SK-N-DZ (cell line): Measurements from ENCODE around the gene TRIM29.

ENCODE experiments used
- DNase-seq: peaks from one replicate; pipeline ENCODE4 v3.0.0-alpha.2; 2015; ENCODE audit warnings: low spot score

The TRIM29 gene

DNA sequence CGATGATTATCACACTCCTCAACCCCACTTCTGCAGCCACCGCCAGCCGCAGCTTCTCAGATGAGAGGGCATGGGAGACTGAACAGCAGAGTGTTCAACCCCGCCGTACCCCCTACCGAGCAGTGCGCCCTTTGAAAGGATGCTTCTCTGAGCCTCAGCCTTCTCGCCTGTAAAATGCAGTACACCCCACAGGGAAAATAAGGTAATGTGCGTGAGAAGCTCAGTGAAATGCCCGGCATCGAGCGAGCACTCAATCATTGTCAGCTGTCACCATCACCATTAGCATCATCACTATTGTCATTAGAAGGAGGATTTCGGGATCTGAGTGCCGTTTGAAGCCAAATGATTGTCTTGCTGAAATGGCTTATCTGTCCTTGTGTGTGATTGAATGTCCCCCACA, 13.6 kb downstream of the TRIM29 start:
- no peak for DNase-seq

DNA sequence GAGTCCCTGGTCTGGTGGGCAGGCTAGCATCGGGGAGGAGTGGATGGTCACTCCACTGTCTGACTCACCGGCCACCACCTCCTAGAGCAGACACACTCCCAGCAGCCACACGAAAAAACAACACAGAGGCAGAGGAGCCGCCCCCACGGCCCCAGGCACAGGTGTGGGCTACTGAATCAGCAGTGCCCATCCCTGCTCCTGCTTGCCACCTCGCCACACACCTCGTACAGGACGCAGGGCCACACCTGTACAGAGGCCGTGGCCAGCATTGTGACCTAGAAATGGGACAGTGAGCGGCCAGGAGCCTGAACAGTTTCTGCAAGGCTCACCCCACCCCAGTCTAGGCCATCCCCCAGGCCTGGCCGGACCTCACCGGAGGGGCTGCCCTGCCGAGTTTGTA, 14.0 kb downstream of the TRIM29 start:
- no peak for DNase-seq

DNA sequence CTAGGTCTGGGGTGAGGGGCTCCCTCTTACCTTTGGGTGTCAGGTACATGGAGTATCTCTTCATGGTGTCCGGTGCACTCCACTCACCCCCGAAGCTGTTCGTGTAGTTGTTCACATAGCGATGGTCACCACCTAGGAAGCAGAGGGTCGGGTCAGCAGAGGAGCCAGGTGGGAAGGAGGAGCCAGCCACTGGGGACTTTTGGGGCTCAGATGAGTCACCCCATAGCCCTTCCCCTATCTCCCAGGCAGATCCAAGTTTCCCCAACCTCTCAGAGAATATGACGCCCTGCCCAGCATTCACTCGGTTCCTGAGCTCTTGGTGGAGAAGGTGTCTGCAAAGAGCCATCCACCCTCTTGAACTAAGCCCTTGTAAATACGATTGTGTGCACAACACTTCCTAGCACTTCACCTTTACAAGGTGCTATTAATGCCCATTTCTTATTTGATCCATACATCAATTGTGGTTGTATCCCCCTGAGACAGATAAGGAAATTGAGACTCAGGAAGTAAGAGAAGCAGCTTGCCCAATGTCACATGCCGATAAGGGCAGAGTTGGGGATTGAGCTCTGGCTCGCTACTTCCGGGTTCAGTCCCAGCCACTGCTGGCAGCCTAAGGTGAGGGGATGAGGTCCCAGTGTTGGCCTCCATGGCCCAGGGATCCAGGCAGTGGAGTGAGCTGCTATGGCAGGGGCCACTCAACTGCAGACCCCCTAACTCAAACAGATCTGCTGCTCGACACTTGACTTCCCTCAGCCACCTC, 14.8 kb downstream of the TRIM29 start:
- no peak for DNase-seq

DNA sequence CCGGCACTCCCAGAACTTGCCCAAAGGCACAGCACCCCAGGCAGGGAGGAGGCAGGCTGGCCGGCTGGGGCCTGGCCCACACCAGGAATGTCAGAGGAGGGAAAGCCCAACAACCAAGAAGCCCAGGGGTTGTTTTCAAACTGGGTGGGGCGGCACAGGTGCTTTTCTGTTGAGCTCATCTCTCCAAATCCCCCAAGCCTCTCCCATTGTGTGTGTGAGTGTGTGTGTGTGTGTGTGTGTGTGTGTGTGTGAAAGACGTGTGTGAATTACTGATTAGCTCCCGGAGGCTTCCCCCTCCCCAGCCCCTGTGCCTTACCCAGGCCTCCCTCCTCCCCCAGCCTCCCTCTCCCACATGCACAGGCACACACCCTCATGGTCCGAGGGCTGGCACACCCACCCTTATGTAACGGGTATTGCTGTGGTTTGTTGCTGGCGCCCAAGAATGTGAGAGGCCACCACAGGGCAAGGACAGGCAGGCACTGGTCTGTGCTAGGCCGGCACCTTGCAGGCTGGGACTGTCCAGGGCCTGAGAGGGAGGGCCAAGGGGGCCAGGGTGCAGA, 15.9 kb downstream of the TRIM29 start:
- DNase-seq, result no peak

DNA sequence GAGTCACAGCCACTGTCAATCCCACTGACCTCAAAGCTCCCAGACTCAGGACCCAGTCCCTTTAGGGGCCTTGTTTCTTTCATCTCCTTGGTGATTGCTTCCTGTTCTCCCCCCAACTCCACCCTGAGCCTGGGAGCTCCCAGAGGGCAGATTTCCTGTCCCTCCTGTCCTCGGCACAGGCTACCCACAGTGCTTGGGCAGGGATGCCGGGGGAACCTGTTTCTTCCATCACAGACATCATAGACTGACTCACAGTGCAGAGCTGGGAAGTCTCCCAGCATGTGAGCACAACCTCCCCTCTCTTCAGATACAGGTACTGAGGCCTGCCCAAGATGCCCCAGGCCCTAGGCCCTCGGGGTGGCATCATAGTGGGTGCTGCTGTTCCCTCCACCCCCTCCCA, 16.6 kb downstream of the TRIM29 start:
- no peak for DNase-seq

DNA sequence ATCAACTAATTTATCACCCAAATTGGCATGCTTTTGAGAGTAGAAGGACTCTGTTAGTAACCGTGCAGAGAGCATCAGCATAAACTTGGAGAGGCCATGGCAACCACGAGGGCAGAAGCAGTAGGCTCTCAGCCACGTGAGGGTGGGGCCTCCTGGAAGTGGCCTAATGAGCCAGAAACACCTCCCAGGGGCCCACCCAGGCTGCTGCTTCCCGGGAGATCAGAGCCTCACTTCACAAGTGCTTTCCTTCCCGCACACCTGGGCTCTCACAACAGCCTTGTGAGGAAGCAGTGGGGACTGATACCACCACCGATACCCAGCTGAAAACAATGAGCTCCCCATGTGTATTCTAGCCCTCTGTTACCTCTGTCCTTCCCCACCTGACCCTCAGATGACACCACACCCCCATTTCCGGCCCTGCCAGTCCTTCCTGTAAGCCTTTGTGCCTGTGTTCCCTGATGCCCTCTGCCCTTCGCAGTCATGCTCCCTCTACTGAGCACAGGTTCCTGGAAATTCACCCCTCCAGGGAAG, 17.0 kb downstream of the TRIM29 start:
- no peak for DNase-seq

DNA sequence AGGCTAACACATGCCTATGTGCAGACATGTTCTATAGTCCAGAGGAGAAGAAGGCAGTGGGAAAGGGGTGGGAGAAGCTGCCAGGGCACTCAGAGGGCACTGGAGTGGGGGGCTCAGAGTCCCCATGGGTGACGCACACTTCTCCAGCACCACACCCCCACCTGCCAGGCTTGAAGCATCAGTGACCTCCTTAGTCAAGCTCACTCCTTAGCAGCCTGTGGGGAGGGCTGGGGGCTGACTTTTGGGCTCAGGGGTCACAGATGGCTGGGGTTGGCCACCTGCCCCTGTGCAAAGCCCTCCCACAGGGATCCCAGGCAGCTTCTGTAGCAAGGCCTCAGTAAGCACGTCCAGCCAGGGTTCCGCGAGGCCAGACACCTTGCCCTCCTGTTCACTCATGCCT, 18.8 kb downstream of the TRIM29 start:
- DNase-seq, result no peak

DNA sequence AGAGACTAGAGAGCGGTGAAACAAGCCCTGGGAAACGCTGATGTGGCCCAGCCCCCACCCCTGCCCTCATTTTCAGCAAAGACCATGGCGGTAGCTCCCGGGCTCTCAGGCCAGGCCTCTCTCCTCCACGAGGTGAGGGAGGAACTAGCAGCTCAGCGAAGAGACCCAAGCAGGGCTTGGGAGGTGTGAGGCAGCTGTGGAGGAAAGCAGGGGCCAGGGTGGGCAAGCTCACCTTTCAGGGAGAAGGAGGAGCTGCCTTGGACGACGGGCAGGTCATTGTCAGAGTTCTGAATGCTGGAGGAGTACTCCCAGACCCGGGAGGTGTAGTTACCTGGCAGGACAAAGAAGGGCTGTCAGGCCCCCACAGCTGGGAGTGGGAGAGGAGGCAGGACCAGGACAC, 19.9 kb downstream of the TRIM29 start:
- DNase-seq, result no peak

DNA sequence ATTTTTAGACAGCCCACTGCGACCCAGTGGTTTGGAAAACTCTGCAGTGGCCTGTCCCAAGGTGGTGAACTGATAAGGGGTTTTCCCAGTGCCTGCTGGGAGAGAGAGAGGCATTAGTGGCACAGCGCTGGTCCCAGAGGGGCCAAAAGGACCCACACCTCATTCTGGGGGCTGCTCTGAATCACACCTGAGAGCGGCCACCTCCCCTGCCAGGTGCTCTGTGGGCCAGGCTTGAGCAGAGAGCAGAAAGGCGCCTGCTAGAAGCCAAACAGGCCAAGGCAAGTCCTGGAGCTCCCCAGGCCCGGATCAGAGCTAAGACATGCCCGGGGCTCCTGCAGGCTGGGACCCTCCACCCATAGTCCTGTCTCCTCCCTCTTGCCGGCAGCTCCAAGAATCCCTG, 20.9 kb downstream of the TRIM29 start:
- no peak for DNase-seq

DNA sequence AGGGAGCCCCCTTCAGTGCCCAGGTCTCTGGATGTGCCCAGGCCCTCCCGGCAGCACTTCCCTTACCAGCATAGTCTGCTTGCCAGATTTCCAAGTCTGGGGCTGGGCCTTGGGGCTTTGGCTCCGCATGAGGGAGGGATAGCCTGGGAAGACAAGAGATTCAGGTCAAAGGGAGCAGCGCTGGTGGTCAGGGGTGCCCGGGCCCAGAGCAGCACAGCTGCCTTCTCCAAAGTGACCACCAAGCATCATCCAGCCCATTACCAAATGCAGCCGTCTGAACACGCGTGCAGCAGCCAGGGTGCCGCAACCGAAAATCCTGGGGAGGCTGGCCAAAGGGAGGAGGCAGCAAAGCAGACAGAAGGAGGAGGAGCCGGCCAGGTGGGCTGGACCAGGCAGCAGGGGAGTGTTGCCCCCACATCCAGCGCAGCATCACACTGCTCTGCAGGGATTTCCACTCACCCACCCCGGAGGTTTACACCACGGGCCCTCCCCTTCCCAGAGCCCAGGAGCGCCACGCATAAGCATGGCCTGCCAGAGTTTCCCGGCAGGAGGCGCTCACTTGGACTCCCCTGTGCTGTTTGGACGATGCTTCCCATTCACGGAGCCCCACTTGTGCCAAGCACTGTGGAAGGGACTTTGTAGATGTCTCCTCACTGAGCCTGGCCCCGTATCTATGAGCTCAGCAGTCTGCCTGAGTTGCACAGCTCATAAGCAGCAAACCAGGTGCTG, 22.5 kb downstream of the TRIM29 start:
- no peak for DNase-seq

DNA sequence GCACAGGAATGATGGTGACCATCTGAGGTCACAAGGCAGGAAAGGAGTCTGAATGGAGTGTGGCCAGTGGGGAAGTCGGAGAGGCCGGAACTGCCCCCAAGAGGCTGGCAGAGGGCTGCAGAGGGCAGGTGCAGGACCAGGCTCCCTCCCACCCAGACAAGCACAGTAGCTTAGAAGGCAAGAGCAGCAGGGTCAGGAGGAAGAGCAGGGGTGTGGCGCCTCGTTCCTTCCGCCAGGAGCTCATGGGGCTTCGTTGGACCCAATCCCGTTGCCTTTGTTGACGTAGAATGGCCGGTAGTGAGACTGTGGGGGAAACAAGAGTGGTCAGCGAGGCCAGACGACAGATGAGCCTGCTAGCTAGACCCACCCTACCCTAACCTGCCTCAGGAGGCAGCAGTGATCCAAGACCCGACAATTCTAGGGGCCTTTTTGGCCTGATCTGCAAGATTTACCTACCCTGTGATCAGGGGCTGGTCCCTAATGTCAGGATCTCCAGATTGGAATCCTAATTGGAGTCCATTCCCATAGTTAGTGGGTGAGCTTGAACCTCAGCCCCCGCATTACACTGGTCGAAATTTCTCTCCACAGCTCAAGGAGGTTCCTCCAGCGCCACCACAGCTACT, 25.6 kb downstream of the TRIM29 start:
- no peak for DNase-seq

DNA sequence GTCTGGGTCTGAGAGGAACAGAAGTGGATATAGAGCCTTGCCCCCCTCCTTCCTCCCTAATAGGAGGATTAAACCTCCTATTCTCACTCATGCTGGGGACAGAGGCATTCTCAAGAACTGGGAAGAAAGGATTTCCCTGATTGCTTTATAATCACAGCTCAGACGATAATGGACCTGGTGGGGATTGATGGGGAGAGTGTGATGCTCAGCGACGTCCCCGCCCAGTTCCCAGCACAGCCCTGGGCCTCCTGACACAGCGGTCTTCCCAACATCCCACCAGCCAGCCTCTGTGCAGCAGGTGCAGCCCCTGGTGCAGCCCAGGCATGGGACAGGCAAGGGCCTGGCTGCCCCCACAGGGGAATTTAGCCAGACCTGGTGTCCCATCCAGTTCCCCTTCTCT, 28.4 kb downstream of the TRIM29 start:
- DNase-seq, result no peak

DNA sequence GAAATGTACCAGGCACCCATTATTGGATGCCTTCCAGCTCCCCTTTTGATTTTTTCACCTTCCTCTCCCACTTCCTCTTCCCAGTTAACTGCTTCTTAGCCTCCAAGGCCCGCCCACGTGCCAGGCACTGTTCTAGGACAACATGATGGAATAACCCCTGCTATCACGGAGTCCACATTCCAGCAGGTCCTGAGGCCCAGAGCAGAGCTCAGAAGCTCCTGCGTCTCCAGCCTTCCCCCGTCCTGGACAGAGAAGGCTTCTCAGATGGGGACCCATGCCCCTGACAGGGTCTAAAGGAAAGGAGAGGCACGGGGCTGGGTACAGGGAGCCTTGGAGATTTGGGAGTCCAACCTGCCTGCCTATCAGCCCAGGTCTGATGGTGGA, 29.1 kb downstream of the TRIM29 start:
- no peak for DNase-seq

DNA sequence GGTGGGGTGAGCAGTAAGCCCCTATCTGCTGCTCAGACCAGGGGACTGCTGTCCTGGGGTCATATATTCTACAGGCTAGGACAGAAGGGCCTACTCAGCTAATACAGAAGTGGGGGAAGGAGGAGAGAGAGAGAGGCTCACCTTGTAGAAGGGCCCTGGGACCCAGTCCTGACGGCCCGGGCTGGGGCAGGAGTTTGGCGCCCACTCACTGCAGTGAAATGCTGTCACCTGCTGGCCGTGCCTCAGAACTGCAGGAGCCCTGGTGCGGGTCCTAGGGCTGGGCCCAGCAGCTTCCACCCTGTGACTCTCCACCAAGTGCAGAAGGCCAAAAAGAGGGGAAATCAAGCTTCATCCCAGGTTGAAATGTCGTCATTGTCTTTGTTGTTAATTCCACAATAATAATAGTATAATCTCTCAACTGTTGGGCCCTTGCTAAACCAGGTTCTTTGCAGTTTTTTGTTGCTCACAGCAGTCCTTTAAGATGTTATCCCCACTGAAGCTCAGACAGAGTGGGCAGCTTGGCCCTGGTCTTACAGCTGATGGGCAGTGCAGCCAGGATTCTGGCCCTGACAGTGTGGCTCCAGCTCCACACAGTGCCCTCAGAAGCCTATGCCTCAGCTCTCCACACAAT, 29.6 kb downstream of the TRIM29 start:
- DNase-seq, result peak; percentile 31

DNA sequence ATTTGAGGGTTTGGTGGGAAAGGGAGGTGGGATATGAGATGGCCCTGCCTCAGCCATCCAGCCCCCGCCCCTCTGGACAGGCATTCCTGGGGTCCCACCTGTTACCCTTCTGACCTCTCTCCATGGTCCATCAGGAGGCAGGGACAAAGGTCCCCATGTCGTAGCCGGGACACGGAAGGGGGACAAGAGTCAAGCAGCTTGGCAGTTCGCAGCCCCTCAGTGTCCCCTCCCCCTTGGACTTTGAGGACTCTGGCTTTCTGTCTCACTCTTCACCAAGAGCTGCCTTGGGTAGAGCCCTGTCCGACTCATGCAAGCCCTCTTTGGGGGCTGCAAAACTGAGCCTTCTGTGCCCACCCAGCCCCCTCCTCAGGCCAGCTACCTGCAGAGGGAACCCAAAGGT, 30.2 kb downstream of the TRIM29 start:
- DNase-seq, result no peak

DNA sequence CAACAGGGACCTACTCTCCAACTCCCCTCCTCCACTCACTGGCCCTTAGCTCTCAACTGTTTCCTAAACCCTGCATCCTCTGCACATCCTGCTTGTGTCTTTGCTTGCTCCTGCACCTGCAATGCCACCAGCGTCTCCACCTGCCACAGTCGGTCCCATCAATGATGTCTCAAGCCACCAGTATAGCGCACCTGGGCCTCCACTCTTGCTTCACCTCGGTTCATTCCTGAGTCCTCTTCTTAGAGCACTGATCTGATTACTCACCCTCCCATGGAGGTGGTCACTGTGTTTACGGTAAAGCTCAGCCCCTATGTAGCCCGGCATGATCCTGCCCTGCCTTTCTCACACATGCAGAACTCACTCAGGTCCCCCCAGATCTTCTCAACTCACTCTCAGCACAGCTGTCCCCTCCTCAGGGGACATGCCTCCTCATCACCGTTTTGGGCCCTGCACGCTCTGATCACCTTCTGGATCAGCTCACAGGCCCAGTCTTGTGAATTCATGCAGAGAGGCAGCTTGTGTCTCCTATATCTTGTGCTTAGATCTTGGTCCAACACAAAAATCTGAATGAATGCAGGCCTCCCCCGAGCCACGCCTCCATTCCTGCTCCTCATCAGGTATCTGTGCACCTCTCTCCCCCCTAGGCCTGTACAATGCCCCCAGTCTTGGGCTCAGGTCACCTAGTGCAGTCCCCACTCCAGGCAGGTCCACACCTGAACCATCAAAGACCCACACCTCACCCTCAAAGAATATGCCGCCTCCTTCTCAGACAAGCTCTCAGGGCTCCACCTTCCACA, 31.4 kb downstream of the TRIM29 start:
- DNase-seq, result no peak

DNA sequence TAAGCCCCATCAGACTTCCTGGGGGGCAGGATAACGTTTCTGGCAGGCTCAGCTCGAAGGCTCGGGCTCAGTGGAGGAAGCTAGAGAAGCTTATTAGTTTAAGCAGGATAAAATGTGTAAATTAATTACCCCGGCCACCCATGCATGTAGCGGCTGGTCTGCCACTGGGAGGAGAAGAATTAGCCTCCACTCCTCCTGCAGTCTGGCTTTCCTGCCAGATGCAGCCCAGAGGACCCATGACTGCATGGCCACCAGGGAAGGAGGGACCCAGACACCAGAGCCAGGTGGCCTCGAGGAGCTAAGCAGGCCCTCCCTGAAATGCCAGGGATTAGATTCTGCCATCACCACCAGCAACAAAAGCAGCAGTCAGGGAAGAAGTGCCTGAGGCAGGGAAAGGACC, 32.3 kb downstream of the TRIM29 start:
- DNase-seq, result peak; percentile 50

DNA sequence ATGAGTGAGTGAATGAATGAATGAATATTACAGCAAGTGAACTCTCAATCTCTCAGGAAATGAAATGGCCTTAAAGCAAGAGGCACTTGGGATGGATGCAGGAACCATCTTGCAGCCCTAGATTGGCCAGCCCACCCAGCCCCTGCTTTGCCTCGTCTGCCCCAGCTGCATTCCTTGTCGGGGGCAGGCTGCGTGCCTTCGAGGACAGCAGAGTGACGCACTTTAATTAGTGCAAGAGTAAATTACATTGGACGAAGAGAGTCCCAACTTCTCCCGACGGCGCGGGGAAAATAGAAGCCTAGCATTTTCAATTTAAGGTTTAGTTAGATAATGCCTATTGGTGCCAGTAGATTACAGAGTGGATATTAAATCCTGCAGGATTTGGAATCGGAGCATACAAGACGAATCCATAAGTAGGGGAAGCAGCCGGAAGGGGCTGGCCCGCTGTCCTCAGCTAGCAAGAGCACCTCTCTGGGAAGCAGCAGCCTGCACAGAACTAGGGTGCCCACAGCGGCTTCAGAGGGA, 33.8 kb downstream of the TRIM29 start:
- no peak for DNase-seq

DNA sequence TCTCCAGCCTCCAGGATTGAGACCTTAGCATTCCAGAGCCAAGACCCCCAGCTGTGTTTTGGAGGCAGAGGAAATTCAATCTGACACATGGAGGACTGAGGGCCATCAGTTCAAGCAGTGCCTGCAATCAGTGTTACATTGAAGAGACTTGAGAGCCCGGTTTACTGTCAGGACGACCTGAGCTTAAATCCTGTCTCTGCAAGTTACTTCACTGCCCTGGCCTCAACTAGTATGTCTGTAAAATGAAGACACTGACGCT, 35.1 kb downstream of the TRIM29 start:
- DNase-seq, result no peak

DNA sequence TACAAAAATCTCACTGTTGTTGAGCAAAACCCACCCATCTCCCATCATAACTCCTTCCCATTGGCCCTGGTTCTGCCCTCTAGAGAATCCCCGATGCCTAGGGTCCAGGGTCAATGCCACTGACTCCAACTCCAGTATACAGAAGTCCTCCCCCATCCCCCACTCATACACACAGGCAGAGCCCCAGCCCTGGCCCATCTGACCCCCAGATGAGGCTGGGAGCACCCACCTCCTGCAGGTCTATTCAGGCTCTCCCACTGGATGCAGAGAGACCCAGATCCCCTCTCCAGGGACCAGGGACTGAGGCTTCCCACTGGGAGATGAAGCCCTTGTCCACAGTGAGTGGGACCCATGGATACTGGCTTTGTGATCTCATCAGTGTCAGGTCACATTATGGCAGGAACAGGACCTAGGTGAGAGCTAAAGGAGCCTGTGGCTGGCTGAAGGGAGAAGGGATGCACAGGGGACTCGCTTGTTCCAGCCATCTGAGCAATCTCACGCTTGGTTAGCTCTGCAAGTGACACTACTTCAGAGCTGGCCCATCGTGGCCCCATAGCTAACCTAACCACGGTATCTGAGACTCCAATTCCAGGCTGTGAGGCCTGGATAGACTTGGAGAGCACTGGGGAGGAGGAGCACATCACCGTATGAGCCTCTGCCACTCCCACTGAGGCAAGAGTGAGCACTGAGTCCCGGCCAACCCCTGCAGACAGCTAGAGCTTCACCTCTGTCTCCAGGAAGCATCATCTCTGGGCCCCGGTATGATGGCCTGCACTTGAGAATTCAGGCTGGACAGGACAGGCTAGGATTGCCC, 35.7 kb downstream of the TRIM29 start:
- DNase-seq, result no peak
